ENCODE measurements around the gene NIFK. TPM values are rescaled to one million over a fixed set of nuclear protein-coding genes. Genes with fewer than 3 reads are reported as not detected.

Gene NIFK
- polyA plus RNA-seq, 1 donor (not counting 4 experiments of a cell fraction or from before 2014, with no cell fraction given), result 60.4 TPM

GRCh38 chr2:121690095-121690494, 46.6 kb downstream of the NIFK start:
- FAIRE-seq (no peak), DNase-seq (ENCODE audit: low read depth, low spot score) (no peak)
- H2AFZ ChIP-seq (ENCODE audit: control insufficient read depth, low read length), result no peak overlapping the region

GRCh38 chr2:121689356-121689755, 47.3 kb downstream of the NIFK start:
- Histone ChIP-seq H3K4me3 (ENCODE audit: control insufficient read depth in 2 of 3, extremely low read depth in 1 of 3, insufficient read depth in 2 of 3, low read depth in 1 of 3, low read length in 3 of 3) (no peak overlapping the region), H3K9me3 (ENCODE audit: control insufficient read depth, low read depth, low read length) (peaks cover 2% of the 10 kb centered on the region), H3K79me2 (ENCODE audit: control insufficient read depth, insufficient read depth, low read length) (no peaks in the 10 kb centered on the region), H3K27me3 (ENCODE audit: control insufficient read depth, extremely low read depth, insufficient read depth, low read length) (no peaks in the 10 kb centered on the region), H3K9ac (ENCODE audit: control insufficient read depth, extremely low read depth, insufficient read depth, low read length) (no peak overlapping the region), H3K9me1 (ENCODE audit: control insufficient read depth, extremely low read depth, insufficient read depth, low read length) (no peaks in the 10 kb centered on the region), H4K20me1 (ENCODE audit: control insufficient read depth, extremely low read depth, insufficient read depth, low read length) (no peaks in the 10 kb centered on the region), H3K4me2 (ENCODE audit: control insufficient read depth, extremely low read depth, insufficient read depth, low read depth, low read length) (no peak overlapping the region), H3K4me1 (ENCODE audit: control insufficient read depth, extremely low read depth, insufficient read depth, low read length) (no peaks in the 10 kb centered on the region), H3K27ac (ENCODE audit: control insufficient read depth, insufficient read depth, low read length) (no peak overlapping the region), H2AFZ (ENCODE audit: control insufficient read depth, low read length) (no peak overlapping the region), H3K36me3 (ENCODE audit: control insufficient read depth in 2 of 2, extremely low read depth in 1 of 2, insufficient read depth in 2 of 2, low read length in 2 of 2) (no peaks in the 10 kb centered on the region)
- no peak for TF ChIP-seq EZH2 (IDR thresholded peaks at IDR 0.05; ENCODE audit: low read length)
- peak; percentile 26 to 38 (median 29) for TF ChIP-seq CTCF (optimal IDR thresholded peaks at IDR 0.05 in 1 of 3, IDR thresholded peaks at IDR 0.05 in 1 of 3, conservative IDR thresholded peaks at IDR 0.05 in 1 of 3; ENCODE audit: extremely low read depth in 1 of 3, insufficient read depth in 2 of 3, low read length in 3 of 3)
- DNase-seq (ENCODE audit: low read depth, low spot score) (no peak), FAIRE-seq (no peak)
- dilution Hi-C loops (cut with MboI; ENCODE audit: extremely low pct_ligation_motif_present, low sequenced_read_pairs), result no loop called here

More at GRCh38 chr2:121690095-121690494, 46.6 kb downstream of the NIFK start:
- no peaks in the 10 kb centered on the region for H4K20me1 ChIP-seq (ENCODE audit: control insufficient read depth, extremely low read depth, insufficient read depth, low read length)
- no peaks in the 10 kb centered on the region for H3K36me3 ChIP-seq (ENCODE audit: control insufficient read depth in 2 of 2, extremely low read depth in 1 of 2, insufficient read depth in 2 of 2, low read length in 2 of 2)
- H3K4me1 ChIP-seq (ENCODE audit: control insufficient read depth, extremely low read depth, insufficient read depth, low read length), result peaks cover 6% of the 10 kb centered on the region
- no peak overlapping the region for H3K4me2 ChIP-seq (ENCODE audit: control insufficient read depth, extremely low read depth, insufficient read depth, low read depth, low read length)
- H3K9ac ChIP-seq (ENCODE audit: control insufficient read depth, extremely low read depth, insufficient read depth, low read length), result no peak overlapping the region
- no peak overlapping the region for H3K27ac ChIP-seq (ENCODE audit: control insufficient read depth, insufficient read depth, low read length)
- no peak overlapping the region for H3K4me3 ChIP-seq (ENCODE audit: control insufficient read depth in 2 of 3, extremely low read depth in 1 of 3, insufficient read depth in 2 of 3, low read depth in 1 of 3, low read length in 3 of 3)
- no peaks in the 10 kb centered on the region for H3K9me3 ChIP-seq (ENCODE audit: control insufficient read depth, low read depth, low read length)
- dilution Hi-C loops (cut with MboI; ENCODE audit: extremely low pct_ligation_motif_present, low sequenced_read_pairs), result no loop called here
- no peak for TF ChIP-seq EZH2 (IDR thresholded peaks at IDR 0.05; ENCODE audit: low read length)
- TF ChIP-seq CTCF (optimal IDR thresholded peaks at IDR 0.05 in 1 of 3, IDR thresholded peaks at IDR 0.05 in 1 of 3, conservative IDR thresholded peaks at IDR 0.05 in 1 of 3; ENCODE audit: extremely low read depth in 1 of 3, insufficient read depth in 2 of 3, low read length in 3 of 3), result no peak
- no peaks in the 10 kb centered on the region for H3K27me3 ChIP-seq (ENCODE audit: control insufficient read depth, extremely low read depth, insufficient read depth, low read length)
- H3K79me2 ChIP-seq (ENCODE audit: control insufficient read depth, insufficient read depth, low read length), result no peaks in the 10 kb centered on the region
- H3K9me1 ChIP-seq (ENCODE audit: control insufficient read depth, extremely low read depth, insufficient read depth, low read length), result no peaks in the 10 kb centered on the region

Measured in keratinocyte (primary cell).